ENCODE results near the gene TRMT2A.
"Not testable (repeated sequence)": the region's sequence is repeated elsewhere in the genome, so short reads cannot be mapped to it uniquely, and the experiment has no call there.

Gene TRMT2A

GRCh38 chr22:20116951-20117632 is at the start of gene TRMT2A:
TRMT2A (minus strand) TSS chr22:20117226; CDS start chr22:20116906, 320 bp downstream.
- DNase-seq = peak; percentile 97

- DNase-seq = no peak
These were observed 49.7 kb upstream of the TRMT2A start for GRCh38 chr22:20166703-20167102.

- no peak for DNase-seq
These were observed 48.9 kb upstream of the TRMT2A start for GRCh38 chr22:20165913-20166312.

GRCh38 chr22:20165421-20165820 is 48.4 kb upstream of the TRMT2A start:
- no peak for DNase-seq

GRCh38 chr22:20164863-20165262 is 47.8 kb upstream of the TRMT2A start:
- no peak for DNase-seq

- DNase-seq = no peak
These were observed 43.0 kb upstream of the TRMT2A start for GRCh38 chr22:20160041-20160440.

GRCh38 chr22:20159531-20159930 is 42.5 kb upstream of the TRMT2A start:
- DNase-seq = not testable (repeated sequence)

GRCh38 chr22:20159076-20159475 is 42.0 kb upstream of the TRMT2A start:
- DNase-seq = no peak

GRCh38 chr22:20158391-20159036 is 41.5 kb upstream of the TRMT2A start:
- no peak for DNase-seq

GRCh38 chr22:20157430-20158183 is 40.6 kb upstream of the TRMT2A start:
- DNase-seq = no peak

GRCh38 chr22:20156611-20157429 is 39.8 kb upstream of the TRMT2A start:
- DNase-seq = peak; percentile 88

- no peak for DNase-seq
These were observed 39.0 kb upstream of the TRMT2A start for GRCh38 chr22:20156042-20156389.

GRCh38 chr22:20155330-20156041 is 38.5 kb upstream of the TRMT2A start:
- peak; percentile 19 for DNase-seq

GRCh38 chr22:20154602-20155187 is 37.7 kb upstream of the TRMT2A start:
- DNase-seq = no peak

GRCh38 chr22:20153945-20154344 is 36.9 kb upstream of the TRMT2A start:
- DNase-seq = no peak

- DNase-seq = no peak
These were observed 35.5 kb upstream of the TRMT2A start for GRCh38 chr22:20152464-20152890.

- DNase-seq = no peak
These were observed 34.2 kb upstream of the TRMT2A start for GRCh38 chr22:20151276-20151588.

GRCh38 chr22:20150381-20151275 is 33.6 kb upstream of the TRMT2A start, which contains the start of gene CCDC188:
CCDC188 (minus strand) TSS chr22:20151055; CDS start chr22:20150986, 69 bp downstream.
- DNase-seq = no peak

- DNase-seq = no peak
These were observed 32.5 kb upstream of the TRMT2A start for GRCh38 chr22:20149257-20150250.

GRCh38 chr22:20148414-20148813 is 31.4 kb upstream of the TRMT2A start:
- no peak for DNase-seq

Data from CD4-positive, alpha-beta T cell treated with Interleukin-21 for 1 hour (primary cell).